ENCODE data around the gene HLA-DQB2.

GRCh38 chr6:32738126-32738525, 25.2 kb downstream of the HLA-DQB2 start:
- TF ChIP-seq POLR2AphosphoS5 (IDR thresholded peaks at IDR 0.05; ENCODE audit: insufficient read depth, low read depth, low read length), result no peak
- TF ChIP-seq, protein P1, sequence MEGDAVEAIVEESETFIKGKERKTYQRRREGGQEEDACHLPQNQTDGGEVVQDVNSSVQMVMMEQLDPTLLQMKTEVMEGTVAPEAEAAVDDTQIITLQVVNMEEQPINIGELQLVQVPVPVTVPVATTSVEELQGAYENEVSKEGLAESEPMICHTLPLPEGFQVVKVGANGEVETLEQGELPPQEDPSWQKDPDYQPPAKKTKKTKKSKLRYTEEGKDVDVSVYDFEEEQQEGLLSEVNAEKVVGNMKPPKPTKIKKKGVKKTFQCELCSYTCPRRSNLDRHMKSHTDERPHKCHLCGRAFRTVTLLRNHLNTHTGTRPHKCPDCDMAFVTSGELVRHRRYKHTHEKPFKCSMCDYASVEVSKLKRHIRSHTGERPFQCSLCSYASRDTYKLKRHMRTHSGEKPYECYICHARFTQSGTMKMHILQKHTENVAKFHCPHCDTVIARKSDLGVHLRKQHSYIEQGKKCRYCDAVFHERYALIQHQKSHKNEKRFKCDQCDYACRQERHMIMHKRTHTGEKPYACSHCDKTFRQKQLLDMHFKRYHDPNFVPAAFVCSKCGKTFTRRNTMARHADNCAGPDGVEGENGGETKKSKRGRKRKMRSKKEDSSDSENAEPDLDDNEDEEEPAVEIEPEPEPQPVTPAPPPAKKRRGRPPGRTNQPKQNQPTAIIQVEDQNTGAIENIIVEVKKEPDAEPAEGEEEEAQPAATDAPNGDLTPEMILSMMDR (IDR thresholded peaks at IDR 0.05; ENCODE audit: extremely low read depth in 1 of 2, insufficient read depth in 1 of 2, low read depth in 1 of 2, low read length in 2 of 2), result no peak
- no peak for TF ChIP-seq GATA2 (IDR thresholded peaks at IDR 0.05; ENCODE audit: insufficient read depth, insufficient read length, low read depth, low read length)
- TF ChIP-seq POLR2A (IDR thresholded peaks at IDR 0.05; ENCODE audit: low read depth, low read length), result no peak
